GM10248 (cell line): ENCODE results near the gene LCNL1.

ENCODE experiments used
- CTCF ChIA-PET: fragments of 300-600 bp; sonication (Branson Sonifier 250); formaldehyde crosslinking; extraction: SDS; loops from one replicate; lab custom pipeline; 2021; ENCODE audit warnings: antibody characterized with exemption; lab: Yijun Ruan, JAX
- POLR2A ChIA-PET: fragments of 350-650 bp; sonication (Branson Sonifier 250); formaldehyde crosslinking; extraction: SDS; loops from one replicate; lab custom pipeline; 2020; ENCODE audit warnings: antibody characterized with exemption; lab: Yijun Ruan, JAX
- DNase-seq: peaks from one replicate; pipeline ENCODE4 v3.0.0; 2012; ENCODE audit errors: extremely low spot score
- TF ChIP-seq, protein P1 (sequence below): IDR thresholded peaks from 2 replicates; pipeline ENCODE4 v1.5.1; 2012; ENCODE audit warnings: mild to moderate bottlenecking, low read depth; ENCODE audit errors: extremely low read depth, missing control alignments, control extremely low read depth

Gene LCNL1

DNA sequence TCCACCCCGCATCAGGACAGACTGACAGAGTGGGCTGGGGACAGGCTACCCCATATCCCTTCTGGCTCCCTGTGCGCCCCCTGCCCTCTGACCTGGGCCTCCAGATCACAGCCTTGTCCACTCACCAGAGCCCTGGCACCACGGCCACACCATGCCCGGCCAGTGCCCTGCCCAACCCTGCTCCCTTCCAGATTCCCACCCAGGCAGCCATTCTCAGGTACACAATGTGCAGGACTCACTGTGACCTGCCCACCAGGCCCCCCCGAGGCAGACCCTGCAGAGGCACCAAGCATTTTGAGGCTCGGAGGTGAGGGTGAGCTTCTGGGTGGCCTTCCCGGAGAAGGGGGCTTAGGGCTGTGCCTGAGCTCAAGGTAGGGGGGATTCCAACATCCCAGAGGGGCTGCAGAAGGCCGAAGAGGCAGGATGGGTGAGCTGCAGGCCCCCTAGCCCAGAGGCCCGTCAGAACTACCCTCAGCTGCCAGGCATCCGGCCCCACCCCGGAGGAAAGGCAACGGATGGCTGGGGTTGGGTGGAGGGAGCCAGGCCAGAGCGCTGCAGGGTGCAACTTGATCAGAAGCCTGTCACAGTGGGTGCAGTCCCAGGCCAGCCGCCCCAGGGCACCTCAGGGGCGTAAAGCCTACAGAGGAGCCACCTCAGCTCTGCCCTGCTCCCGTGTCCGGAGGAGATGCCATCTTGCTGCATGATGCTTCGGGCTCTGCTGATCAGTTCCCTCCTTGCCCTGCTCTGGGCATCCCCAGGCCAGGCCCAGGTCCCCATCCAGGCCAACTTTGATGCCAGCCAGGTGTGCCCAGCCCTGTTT lies at the start of gene LCNL1:
Gene LCNL1 (plus strand): TSS at position 762 of the 820 bp plus-strand sequence. CDS start 594 bp downstream, outside the sequence.
- DNase-seq = no peak
- ChIA-PET POLR2A (no interaction called here), CTCF (interaction anchor here (0.9 to 1.2 kb wide), 3 partner anchors 9 to 52 kb away, joined by 3 to 7 read pairs (median 3); partner anchors contain the start of gene PAXX)
- TF ChIP-seq, protein P1, sequence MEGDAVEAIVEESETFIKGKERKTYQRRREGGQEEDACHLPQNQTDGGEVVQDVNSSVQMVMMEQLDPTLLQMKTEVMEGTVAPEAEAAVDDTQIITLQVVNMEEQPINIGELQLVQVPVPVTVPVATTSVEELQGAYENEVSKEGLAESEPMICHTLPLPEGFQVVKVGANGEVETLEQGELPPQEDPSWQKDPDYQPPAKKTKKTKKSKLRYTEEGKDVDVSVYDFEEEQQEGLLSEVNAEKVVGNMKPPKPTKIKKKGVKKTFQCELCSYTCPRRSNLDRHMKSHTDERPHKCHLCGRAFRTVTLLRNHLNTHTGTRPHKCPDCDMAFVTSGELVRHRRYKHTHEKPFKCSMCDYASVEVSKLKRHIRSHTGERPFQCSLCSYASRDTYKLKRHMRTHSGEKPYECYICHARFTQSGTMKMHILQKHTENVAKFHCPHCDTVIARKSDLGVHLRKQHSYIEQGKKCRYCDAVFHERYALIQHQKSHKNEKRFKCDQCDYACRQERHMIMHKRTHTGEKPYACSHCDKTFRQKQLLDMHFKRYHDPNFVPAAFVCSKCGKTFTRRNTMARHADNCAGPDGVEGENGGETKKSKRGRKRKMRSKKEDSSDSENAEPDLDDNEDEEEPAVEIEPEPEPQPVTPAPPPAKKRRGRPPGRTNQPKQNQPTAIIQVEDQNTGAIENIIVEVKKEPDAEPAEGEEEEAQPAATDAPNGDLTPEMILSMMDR = no peak

DNA sequence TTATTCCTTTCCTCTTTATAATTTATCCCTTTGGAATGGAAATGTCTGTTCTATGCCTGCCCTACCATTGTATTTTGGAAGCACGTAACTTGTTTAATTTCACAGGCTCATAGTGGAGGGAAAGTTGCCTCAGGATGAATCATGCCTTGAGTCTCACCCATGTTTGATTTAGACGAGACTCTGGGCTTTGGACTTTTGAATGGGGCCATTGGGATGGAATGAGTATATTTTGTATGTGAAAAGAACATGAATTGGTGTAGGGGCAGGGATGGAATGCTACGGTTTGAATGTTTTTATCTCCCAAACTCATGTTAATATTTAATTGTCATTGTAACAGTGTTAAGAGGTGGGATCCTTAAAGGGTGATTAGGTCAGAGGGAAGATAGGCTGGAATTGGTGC lies 48.5 kb upstream of the LCNL1 start:
- TF ChIP-seq, protein P1 = no peak
- ChIA-PET CTCF (interaction anchor here (1.5 to 2.6 kb wide), 2 partner anchors 10 to 92 kb away, joined by 3 to 10 read pairs; partner anchors contain the start of genes AJM1 and FBXW5), POLR2A (no interaction called here)
- DNase-seq = no peak

DNA sequence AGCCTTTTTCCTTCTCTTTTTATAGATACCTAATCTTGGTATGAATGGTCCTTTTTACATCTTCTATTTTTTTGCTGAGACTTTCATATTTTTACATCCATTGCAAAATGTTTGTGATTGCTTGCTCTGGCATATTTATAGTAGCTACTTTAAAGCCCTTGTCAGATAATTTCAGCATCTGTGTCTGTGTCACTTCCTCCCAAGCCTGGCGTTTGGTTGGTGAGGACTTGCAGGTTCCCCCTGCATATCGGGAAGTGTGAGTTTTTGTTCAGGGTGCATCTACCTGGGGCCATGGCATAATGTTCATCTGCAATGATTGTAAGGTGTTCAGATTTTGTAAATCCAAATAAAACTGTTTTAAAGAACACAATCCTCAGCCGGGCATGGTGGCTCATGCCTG lies 47.1 kb upstream of the LCNL1 start:
- POLR2A ChIA-PET = no interaction called here
- TF ChIP-seq, protein P1 = no peak
- CTCF ChIA-PET = interaction anchor here (1.5 to 2.6 kb wide), 2 partner anchors 8 to 94 kb away, joined by 3 to 10 read pairs; partner anchors contain the start of genes AJM1 and FBXW5
- no peak for DNase-seq

DNA sequence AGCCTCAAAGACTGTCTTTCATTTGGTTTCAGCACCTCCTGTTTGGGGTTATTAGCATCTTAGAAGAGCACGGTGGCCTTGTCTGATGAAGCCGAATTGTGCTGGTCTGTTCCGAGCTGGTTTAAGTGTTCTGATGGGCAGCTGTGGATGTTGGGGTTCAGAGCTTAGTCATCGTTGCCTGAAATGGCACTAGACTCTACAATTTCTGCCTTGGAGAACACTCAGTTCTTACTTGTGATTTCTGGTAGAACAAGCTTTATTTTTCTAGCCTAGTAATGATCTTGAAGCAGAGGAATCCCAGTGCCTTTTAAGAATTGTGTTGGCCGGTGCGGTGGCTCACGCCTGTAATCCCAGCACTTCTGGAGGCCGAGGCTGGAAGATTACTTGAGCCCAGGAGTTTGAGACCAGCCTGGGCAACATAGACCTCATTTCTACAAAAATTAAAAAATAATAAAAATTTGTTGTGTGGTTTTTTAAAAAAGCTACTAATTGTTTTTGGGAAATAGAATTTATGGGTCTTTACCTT lies 46.1 kb upstream of the LCNL1 start:
- POLR2A ChIA-PET = no interaction called here
- no peak for DNase-seq
- CTCF ChIA-PET = interaction anchor here (0.8 to 2.6 kb wide), 3 partner anchors 95 to 303 kb away, joined by 3 to 10 read pairs (median 5); partner anchors contain the start of gene AJM1
- TF ChIP-seq, protein P1 = no peak

DNA sequence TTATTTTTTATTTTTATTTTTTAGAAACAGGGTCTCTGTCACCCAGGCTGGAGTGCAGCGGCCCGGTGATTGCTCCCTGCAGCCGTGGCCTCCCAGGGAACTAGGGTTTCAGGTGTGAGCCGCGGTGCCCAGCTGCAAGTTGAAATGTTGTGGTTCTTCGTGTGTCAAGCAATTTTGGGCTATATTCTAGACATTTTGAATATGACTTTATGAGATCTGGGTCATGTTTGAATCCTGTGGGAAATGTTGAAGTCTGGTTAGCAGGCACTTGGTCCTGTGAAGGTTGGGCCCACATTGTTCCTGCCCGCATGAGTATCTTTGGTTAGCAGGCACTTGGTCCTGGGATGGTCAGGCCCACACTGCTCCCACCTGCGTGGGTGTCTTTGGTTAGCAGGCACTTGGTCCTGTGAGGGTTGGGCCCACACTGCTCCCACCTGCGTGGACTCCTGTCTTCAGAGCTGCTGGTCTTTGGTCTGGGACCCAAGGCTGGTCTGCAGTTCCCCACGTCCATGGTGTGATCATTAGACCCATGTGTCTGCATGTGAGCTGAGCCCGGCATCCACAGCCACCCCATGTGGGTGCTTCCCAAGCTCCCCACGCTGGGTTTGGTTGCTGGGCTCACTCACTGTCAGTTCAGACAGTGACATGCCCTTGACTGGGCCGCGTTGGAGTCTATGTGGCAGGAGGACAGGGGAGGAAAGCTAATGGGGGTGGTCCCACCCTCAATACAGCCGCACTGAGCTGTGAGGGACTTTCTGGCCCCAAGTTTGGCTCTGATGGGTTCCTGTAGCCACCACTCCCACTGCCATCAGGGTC lies 45.4 kb upstream of the LCNL1 start:
- CTCF ChIA-PET = interaction anchor here (1.1 to 2.6 kb wide), 2 partner anchors 95 to 98 kb away, joined by 5 to 10 read pairs; partner anchors contain the start of gene AJM1
- TF ChIP-seq, protein P1 = no peak
- no peak for DNase-seq
- POLR2A ChIA-PET = interaction anchor here (1.0 kb wide), 1 partner anchor 35 kb away, joined by 3 read pairs; no protein-coding TSS in a partner anchor
